Stimulated activated CD8-positive, alpha-beta memory T cell treated with anti-CD3 and anti-CD28 coated beads, Interleukin-12 subunit alpha, Interleukin-12 subunit beta, amount 100 ng/mL, for 1 hour (primary cell): Measurements from ENCODE around the gene ZNF503.

Experiments
- DNase-seq: peaks from one replicate; pipeline ENCODE4 v3.0.0-alpha.2; 2020; ENCODE audit warnings: low read depth

Gene ZNF503

DNA sequence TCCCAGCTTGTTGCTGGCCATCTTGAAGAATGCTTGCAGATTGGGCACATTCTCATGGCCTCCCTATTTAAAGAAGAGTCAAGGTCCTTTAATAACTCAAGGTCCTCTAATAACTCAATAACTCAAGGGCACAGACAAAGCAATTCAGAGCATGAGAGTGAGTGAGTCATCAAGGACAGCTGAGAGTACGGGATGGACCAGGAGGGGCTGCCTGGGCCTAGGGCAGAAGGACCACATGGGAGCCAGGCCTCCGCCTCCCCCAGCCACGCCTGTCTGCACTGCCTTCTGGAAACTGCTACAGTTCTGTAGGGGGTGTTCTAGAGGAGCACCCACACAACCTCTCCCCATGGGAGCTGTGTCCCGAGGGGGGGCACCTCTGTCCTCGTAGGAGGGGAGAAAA lies 48.9 kb downstream of the ZNF503 start:
- no peak for DNase-seq

- DNase-seq: no peak
Observed at GRCh38 chr10:75351637-75352036, 49.9 kb downstream of the ZNF503 start.

DNA sequence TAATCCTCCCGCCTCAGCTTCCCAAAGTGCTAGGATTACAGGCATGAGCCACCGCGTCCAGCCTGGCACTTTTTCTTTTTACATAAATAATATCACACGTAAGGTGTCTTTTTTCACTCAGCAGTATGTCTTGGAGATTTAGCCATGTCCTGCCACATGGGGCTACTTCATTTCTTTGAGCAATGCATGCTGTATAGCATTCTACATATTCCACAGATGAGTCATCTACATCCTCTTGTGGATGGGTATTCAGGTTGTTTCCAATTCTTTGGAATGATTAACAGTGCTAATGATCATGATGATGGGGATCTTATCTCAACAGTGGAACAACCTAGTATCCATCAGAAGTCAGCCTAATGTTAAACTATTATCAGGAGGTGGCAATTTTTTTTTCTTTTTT lies 50.8 kb downstream of the ZNF503 start:
- DNase-seq: no peak
